ENCODE data around the gene DLGAP5.

Gene DLGAP5

DNA sequence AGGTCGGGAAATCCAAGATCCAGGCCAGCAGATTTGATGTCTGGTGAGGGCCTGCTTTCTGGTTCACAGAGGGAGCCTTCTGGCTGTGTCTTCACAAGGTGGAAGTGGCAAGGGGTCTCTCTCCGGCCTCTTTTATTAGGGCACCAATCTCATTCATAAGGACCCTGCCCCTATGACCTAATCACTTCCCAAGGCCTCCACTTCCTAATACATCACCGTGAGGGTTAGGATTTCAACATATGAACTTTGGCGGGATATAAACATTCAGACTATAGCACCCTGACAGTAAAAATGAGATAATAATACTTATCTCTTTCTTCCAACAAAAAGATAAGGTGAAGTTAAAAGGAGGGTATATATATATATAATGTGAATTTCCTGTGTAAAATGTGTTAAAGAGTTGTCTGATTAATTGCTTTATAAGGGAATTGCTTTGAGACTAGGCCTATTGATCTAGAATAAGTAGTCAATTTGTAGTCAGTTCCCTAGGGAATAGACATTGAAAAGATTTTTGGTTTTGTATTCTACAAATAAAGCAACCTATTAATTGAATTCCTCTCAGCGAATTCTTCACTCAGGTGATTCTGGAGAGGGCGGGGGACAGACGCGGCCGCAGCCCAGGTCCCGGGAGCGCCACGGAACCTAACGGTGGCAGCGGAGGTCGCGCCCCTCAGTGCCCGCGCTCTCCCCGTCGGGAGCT lies 62.8 kb downstream of the DLGAP5 start:
- no peak for DNase-seq (ENCODE audit: low spot score)

DNA sequence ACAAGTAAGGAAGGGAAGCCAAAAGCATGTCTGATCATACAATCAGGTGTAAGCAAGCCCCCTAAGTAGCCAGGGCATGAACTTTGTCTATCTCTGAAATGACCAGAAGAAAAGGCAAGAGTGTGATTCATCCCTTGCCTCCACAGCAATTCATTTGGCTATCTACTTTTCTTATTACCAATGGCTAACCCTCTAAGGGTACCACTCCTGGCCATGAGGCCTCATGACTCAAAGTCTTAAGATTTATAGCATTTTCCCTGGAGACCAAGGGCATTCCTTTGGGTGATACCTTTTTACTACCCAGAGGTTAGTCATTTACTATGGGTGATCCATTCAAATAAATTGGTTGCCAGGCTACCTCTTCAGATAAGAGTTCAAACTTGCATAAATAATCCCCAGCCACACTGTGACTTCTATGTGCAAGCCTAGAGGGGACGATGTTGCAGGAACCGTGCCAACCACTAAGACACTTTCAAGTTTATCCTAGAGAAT lies 63.9 kb downstream of the DLGAP5 start:
- DNase-seq (ENCODE audit: low spot score), result no peak

DNA sequence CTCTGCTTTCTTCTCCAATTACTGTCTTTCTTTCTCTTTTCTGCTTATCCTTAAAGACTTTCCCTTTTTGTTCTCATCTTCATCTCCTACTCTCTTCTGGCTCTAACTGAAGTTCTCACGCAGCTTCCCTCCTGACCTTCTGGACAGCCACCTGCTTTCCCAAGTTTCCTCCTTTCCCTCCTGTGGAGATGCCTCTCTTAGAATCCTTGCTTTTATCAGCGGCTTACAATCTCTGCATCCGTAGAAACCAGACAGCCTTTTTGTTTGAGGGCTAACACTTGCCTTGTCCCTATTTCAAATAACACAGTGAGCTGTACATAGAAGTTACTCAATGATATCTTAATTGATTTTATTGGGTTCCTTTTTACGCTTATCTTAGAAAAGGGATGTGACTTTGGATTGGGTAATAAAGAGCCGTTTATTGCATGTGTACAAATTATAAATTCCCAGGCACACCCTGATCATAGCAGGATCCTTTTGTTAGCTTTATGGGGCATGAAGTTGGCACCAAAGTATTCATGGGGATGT lies 64.4 kb downstream of the DLGAP5 start:
- DNase-seq (ENCODE audit: low spot score), result no peak

DNA sequence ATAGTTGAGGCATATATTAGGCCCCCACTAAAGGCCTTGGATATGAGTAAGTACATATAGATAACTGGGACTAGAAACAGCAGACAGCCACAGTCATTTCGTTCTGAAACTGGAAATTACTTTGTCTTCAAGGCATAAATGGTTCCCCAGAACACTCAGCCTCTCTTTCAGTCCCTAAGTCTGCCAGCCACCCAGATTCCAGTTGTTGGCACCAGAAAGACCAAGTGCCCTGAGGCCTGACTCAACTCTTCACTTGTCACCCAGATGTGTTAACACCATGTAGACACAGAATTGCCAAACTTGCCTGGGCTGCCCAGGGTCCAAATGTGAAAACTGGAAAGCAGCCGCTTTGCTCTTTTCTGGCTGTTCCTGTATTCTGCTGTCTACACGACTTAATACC lies 65.4 kb downstream of the DLGAP5 start:
- DNase-seq (ENCODE audit: low spot score), result no peak

DNA sequence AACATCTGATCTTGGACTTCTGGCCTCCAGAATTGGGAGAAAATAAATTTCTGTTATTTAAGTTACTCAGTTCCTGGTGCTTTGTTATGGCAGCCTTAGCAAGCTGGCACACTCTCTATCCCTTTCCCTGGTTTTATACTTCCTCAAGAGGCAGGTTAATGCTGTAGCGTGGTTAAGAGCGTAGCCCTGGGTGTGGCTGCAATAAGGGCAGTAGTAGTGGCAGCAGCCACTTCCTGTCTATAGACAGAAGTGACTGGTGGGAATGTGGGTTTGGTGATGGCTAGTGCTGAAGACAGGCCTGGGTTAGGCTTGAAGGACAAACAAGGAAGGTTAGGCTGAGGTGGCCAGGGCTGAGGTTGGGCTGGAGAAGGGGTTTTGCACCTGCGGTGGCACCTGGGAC lies 66.0 kb downstream of the DLGAP5 start:
- DNase-seq (ENCODE audit: low spot score), result peak; percentile 13

DNA sequence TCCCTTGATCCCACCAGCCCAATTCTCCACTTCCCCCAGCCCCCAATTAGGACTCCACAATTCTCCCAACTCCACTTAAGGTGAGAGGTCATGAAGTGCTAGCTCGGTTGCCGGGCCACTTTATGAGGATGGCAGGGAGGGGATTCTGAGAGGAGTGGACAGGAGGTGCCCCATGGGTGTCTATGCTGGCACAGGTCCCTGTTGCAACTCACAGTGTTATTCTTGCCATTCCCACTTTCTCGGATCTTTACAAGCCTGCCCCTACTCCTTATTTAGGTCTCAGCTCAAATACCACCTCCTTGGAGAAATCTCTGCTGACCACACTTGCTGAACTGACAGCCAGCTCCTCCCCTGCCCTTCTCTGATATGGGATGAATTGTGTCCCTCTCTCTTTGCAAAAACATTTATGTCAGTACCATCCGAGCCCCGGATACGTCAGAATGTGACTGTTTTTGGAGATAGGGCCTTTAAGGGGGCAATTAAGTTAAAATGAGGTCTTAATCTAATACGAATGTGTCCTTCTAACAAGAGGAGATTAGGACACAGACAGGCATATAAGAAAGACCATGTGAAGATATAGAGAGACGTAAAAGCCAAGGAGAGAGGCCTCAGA lies 66.5 kb downstream of the DLGAP5 start:
- DNase-seq (ENCODE audit: low spot score), result no peak

DNA sequence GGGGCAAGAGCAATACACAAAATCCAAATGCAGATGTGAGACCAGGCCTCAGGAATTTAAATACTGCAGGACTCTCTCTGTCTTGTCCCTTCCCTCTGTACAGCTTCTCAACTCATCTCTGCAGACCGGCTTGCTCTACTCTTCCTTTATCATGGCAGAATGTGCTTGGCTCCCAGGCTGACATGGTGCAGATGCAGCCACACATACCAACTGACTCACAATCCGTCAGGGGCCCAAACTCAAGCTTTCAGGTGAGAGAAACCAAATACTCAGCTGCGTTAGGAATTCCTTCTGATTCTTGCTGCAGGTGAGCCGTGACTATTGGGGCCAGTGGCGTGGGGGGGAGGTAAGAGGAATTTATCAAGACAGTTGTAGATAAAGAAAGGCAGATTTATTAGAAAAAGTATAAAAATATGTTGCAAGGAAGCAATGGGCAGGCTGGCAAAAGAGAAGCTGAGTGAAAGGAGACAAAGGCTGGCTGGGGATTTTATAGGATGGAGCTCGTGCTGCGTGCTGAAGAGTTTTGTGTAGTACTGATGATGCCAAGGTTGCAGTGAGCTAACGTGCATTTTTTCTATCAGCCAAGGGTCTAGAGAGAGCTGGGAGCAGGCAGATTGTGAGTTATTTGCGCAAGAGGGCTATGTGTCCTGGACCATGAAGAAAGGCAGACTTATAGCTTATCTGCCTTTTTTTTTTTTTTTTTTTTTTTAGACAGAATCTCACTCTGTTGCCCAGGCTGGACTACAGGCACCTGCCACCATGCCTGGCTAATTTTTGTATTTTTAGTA lies 67.3 kb downstream of the DLGAP5 start:
- DNase-seq (ENCODE audit: low spot score), result no peak

DNA sequence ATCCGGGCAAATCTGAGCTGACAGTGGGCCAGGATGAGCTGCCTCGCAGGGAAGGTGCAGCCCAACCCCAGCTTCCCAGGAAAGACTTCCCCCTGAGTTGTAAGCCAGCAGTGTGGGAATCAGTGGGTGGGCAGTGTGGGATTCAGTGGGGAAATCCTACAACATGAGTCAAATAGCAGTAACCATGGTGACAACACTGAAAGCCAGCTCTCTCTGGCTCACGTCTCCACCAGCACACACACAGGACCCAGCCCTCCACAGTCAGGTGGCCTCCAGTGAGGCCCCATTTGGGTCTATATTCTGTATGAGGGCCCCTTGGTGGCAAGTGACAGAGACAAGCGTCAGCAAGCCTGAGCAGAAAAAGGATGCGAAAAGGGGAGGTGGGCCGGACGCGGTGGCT lies 68.3 kb downstream of the DLGAP5 start:
- no peak for DNase-seq (ENCODE audit: low spot score)

DNA sequence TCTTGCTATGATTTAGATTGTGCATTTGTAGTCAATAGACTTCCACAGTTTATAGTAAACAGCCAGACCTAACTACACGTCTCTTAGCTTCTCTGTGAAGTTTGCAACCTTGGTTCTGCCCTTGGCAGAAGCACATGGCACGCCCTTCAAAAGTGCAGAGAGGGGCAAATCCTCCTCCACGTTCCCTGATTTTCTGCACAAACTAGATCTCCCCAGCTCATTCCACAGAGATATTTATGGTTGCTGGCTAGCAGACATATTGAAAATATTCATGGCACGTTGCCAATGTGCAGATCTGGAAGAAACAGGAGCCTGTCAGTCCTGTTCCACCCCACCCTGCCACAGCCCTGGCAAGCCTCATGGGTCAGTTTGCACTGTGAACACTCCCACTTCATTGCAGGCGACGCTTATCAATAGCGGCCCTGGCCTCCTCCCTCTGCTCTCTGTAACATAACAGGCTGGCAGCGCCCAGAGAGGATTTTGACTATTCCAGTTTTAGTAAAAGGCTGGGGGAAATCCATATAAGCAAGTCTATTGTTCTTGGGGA lies 68.9 kb downstream of the DLGAP5 start:
- no peak for DNase-seq (ENCODE audit: low spot score)

DNA sequence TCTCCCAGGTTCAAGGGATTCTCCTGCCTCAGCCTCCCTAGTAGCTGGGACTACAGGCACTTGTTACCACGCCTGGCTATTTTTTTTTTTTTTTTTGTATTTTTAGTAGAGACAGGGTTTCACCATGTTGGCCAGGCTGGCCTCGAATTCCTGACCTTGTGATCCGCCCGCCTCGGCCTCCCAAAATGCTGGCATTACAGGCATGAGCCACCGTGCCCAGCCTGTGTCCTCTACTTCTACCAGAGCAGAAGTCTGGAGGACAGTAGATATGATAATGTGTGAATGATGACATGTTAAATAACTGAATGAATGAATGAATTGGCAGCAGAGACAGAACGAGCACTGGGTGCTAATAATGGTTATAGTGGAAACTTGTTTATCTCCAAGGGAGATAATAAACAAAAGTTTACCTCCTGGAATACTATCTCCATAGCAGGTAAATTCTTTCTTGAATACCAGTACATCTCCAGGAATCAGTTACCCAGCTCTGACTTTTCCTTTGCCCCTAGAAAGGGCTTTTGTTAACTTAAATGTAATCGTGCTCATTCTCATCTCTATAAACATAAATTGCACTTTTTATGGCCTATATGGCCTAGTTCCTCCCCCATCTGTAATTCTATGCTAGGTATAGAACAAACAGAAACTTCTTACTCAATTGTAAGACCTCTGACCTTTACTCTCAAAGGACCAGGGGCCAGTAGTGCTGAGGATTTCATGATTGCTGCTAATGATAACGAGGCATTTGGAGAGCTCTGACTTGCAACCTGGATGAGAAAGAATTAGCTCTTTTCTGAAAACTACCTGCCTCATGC lies 69.6 kb downstream of the DLGAP5 start:
- DNase-seq (ENCODE audit: low spot score), result no peak

DNA sequence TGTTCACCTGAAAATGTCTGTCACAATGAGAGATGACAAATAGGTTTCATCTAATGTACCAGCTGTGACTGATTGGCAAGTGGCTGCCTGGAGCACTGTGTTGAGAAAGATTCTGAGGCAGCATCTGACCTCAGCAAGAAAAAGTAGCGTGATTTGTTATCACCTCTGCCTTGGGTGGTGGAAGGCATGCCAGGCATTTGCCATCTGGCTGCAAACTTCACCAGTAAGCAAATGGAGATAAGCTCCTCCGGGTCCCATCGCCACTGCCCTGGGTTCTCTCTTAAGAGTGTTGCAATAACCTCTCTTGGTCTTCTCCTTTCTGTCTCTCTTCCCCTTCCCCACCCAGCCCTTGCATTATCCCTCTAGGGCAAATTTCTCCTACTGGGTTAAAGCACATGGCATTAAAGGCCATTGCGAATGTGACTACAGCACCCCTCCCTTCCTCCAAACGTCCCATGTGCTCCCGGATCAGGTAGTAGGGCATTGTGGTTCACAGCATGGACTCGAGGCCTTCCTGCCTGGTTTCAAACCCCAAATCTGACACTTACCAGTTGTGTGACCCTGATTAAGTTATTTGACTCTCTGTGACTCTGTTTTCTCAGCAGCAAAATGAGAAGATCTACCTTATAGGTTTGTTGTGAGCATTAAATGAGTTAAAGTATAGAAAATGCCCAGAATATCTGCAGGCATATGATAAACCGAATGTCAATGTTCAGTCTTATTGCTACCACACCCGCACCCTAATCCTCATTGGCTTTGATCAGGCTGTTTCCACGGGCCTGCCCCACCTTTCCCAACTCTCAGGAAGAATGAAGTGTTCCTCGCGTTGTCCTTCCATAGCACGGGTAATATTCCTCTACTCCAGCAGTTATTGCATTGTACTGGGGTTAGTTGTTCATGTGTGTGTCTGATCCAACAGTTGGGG lies 70.6 kb downstream of the DLGAP5 start:
- DNase-seq (ENCODE audit: low spot score), result no peak

DNA sequence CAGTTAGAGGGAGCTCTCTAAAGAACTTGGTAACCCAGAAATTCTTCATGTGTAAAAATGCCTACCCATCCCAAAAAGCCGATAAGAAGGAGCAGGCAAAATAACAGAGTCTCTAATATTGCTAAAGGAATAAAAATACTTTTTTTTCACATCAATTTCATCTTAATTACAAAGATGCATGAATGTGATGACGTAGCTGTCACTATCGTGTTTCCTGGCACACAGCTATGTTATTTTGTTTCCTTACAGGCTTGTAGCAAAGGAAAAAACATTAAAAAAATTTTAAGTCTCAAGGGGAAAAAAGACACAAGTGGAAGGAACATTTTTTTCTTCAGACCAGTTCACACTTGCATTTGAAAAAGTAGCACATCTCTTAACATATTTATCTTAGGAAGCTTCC lies 72.6 kb downstream of the DLGAP5 start:
- no peak for DNase-seq (ENCODE audit: low spot score)

DNA sequence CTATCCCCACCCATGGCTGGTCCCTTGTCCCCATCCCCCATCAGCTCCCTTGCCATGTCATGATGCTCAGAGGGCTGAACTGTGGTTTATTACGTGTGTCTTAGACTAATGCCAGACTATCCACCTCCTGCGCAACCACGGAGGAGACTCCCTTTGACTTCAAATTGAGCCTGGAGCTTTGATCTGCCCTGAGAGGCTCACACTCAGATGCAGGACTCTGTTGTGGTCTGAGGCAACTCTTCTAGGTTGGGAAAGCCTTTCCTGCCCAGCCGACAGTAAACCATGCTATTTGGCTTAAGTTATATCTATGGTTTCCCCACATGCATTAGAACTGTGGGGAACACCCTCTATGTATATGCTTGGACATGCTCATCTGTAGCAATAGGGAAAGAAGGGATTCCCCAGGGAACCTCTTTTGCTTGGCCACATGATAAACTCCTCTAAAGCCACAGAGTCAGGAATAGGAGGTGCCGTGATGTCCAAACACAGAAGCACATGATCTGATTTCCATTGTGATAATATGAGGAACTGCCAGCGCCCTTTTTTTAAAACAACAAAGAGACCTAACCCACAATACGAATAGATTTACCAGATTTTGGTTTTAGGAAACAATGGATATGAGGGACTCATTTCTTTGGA lies 73.5 kb downstream of the DLGAP5 start:
- no peak for DNase-seq (ENCODE audit: low spot score)

DNA sequence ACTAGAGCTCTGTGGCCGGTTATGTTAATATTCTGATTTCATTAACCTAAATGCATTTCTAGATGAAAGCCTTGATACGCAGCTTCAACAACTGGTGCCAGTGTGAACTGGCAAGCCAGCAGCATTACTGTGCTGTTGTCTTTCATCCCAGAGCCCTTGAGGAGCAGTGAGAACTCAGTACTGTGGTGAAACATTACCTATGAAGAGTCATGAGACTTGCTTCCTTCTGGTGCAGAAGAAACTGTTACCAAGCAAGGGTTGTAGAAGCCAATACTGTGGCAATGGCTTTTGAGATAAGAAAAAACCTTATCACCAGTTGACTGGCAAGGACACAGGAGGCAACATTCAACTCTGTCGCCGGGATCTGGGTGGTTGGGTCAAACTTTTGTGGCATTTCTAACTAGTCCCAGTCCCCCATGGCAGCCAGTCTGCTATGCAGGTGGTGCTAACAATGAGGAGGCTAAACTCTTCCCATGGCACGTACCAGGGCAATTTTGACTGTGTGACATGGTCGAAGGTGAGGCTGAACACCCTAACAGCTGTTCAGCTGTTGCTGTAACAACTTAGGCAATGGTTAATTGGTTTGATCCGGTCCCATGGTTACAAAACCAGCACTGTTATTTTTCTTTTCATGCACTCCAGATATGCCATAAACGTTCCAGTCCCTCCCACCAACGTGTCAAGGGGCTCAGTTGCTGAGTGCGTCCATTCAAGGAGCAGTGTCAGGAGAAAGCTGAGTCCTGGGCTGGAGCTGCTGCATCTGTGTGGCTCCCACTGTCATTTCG lies 74.9 kb downstream of the DLGAP5 start:
- no peak for DNase-seq (ENCODE audit: low spot score)

DNA sequence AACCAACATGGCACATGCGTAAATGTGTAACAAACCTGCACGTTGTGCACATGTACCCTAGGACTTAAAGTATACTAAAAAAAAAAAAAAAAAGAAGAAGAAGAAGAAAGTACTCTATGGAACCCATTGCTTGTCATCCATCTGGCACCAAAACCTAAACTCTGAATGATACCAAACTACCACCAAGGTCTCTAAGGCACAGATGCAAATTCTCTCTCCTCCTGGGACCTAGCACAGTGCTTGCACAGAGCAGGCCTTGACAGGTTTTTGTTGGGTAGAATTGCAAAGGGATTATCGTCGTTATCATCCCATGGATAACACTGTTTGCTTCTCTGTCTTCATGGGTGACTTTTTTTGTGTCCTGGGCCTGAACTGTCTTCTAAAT lies 75.5 kb downstream of the DLGAP5 start:
- no peak for DNase-seq (ENCODE audit: low spot score)

DNA sequence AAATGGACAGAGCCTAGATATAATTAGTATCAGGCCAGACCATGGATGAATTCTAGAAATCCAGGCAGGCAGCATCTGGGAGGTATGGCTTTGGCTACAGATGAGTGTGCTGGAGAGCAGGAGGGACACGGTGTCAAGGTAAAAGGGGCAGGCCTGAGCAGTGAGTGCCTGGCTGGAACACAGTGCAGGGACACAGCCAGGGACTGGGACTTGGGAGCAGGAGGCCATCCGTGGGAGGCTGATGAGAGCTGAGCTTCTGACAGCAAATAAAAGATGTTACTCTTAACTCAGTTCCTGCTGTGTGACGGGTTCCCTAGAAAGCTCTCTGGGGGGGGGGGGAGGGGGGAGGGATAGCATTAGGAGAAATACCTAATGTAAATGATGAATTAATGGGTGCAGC lies 75.9 kb downstream of the DLGAP5 start:
- no peak for DNase-seq (ENCODE audit: low spot score)

DNA sequence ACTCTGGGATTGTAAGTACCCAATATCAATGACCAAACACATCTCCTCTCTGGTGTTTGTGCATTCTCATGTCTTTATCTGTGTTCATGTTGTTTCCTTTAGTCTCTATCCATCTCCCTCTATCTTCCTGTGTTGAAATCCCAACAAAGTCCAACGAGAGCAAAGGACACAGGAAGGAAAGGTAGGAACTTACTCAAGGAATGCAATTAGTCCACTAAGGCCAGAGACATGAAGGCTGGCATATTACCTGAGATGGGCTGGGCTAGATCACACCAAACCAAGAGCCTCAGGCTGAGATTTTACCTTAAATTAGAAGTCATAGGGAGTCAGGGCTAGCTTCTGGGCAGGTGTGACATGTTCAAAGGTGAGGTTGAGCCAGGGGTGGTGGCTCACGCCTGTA lies 76.7 kb downstream of the DLGAP5 start:
- DNase-seq (ENCODE audit: low spot score), result no peak

DNA sequence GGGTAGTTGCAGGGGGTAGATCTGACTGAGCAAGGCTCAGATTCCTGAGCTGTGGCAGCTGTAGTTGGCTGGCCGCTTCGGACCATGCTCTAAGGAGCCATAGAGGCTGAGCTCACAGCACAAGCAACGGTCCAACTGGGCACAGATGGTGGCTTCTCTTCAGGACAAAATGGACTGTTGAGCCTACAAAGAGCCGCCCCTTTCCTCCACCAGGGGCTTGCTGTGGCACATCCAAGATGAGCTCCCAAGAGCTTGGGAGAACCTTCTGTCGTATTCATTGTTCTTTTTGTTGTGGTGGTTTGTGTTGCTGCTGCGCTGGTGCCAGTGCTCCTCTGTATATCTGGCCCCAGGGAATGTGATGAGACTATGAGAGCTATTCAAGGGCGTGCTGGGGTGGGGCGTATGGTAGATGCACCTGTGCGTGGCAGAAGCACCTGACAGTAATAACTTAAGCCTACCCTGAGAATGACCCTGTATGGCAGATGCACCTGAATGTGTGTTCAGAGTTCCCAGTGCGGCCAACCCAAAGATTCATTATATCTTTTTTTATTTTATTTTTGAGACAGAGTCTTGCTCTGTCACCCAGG lies 80.2 kb downstream of the DLGAP5 start:
- no peak for DNase-seq (ENCODE audit: low spot score)

DNA sequence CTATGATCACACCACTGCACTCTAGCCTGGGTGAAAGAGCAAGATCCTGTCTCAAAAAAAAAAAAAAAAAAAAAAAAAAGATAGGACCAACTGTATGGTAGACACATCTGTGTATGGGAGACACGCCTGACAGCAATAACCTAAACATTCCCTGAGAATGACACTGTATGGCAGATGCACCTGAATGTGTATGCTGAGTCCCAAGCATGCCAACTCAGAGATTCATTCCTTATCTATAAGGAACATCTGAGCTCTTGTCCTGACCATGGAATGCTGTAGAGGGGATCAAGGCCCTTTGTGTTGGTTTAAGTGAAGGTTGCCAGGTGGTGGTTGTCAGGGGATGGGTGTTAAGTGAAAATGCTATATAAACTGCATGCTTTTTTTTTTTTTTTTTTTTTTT lies 81.5 kb downstream of the DLGAP5 start:
- no peak for DNase-seq (ENCODE audit: low spot score)
